PFSK-1 (cell line): ENCODE data around the gene GSTA2.

ENCODE experiments used
- FOXP2 ChIP-seq: optimal IDR thresholded peaks from 2 replicates; pipeline ENCODE3; 2011; ENCODE audit warnings: borderline replicate concordance, control low read depth, inconsistent platforms; ENCODE audit not compliant: insufficient read depth; ENCODE audit errors: extremely low read length, extremely low read depth
- POLR2AphosphoS5 ChIP-seq: IDR thresholded peaks from 2 replicates; pipeline ENCODE4 v1.6.1; 2012; ENCODE audit warnings: low read depth, mild to moderate bottlenecking, control low read depth, low read length, moderate library complexity
- SIN3A ChIP-seq: IDR thresholded peaks from 2 replicates; pipeline ENCODE4 v1.6.1; 2012; ENCODE audit warnings: mild to moderate bottlenecking, low read length, moderate library complexity, borderline replicate concordance; ENCODE audit not compliant: insufficient read depth
- TAF1 ChIP-seq: IDR thresholded peaks from 2 replicates; pipeline ENCODE4 v1.6.1; 2012; ENCODE audit warnings: low read length, control low read depth, borderline replicate concordance; ENCODE audit not compliant: insufficient read depth
- TF ChIP-seq, protein P1 (sequence below), 2 experiments: IDR thresholded peaks; 2 replicates each; pipeline versions ENCODE4 v1.6.1 to v1.8.0; 2011 to 2012; ENCODE audit warnings: low read depth in 2 of 2, low read length in 2 of 2, control low read depth in 1 of 2, inconsistent platforms in 1 of 2, mild to moderate bottlenecking in 1 of 2, moderate library complexity in 1 of 2; ENCODE audit not compliant: insufficient read depth in 1 of 2

GRCh38 chr6:52724042-52724405 is 39.3 kb downstream of the GSTA2 start:
- TF ChIP-seq, protein P1, sequence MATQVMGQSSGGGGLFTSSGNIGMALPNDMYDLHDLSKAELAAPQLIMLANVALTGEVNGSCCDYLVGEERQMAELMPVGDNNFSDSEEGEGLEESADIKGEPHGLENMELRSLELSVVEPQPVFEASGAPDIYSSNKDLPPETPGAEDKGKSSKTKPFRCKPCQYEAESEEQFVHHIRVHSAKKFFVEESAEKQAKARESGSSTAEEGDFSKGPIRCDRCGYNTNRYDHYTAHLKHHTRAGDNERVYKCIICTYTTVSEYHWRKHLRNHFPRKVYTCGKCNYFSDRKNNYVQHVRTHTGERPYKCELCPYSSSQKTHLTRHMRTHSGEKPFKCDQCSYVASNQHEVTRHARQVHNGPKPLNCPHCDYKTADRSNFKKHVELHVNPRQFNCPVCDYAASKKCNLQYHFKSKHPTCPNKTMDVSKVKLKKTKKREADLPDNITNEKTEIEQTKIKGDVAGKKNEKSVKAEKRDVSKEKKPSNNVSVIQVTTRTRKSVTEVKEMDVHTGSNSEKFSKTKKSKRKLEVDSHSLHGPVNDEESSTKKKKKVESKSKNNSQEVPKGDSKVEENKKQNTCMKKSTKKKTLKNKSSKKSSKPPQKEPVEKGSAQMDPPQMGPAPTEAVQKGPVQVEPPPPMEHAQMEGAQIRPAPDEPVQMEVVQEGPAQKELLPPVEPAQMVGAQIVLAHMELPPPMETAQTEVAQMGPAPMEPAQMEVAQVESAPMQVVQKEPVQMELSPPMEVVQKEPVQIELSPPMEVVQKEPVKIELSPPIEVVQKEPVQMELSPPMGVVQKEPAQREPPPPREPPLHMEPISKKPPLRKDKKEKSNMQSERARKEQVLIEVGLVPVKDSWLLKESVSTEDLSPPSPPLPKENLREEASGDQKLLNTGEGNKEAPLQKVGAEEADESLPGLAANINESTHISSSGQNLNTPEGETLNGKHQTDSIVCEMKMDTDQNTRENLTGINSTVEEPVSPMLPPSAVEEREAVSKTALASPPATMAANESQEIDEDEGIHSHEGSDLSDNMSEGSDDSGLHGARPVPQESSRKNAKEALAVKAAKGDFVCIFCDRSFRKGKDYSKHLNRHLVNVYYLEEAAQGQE (IDR thresholded peaks at IDR 0.05; ENCODE audit: insufficient read depth in 1 of 2, low read depth in 2 of 2, low read length in 2 of 2) = no peak
- TF ChIP-seq TAF1 (no peak), POLR2AphosphoS5 (no peak), SIN3A (no peak), FOXP2 (no peak)
